ENCODE data around the gene STPG4. TPM values are rescaled to one million over a fixed set of nuclear protein-coding genes. Genes with fewer than 3 reads are reported as not detected.

STPG4 gene
- total RNA-seq, 4 donors from 2014 or later = 1.4 to 4.1 TPM; not detected in 2

- H3K4me3 ChIP-seq (ENCODE audit: low read depth, poor library complexity, severe bottlenecking) = no peak overlapping the region
- DNase-seq (ENCODE audit: low spot score in 2 of 2) = no peak
- intact Hi-C loops (cut with DNase I; ENCODE audit: low total_unique reads) = no loop called here
- WGBS, 2 donors = 87 to 96% methylated on average over 7 of the region's 7 CpGs
- TF ChIP-seq POLR2A (IDR thresholded peaks at IDR 0.05) = no peak
- TF ChIP-seq, protein P1, sequence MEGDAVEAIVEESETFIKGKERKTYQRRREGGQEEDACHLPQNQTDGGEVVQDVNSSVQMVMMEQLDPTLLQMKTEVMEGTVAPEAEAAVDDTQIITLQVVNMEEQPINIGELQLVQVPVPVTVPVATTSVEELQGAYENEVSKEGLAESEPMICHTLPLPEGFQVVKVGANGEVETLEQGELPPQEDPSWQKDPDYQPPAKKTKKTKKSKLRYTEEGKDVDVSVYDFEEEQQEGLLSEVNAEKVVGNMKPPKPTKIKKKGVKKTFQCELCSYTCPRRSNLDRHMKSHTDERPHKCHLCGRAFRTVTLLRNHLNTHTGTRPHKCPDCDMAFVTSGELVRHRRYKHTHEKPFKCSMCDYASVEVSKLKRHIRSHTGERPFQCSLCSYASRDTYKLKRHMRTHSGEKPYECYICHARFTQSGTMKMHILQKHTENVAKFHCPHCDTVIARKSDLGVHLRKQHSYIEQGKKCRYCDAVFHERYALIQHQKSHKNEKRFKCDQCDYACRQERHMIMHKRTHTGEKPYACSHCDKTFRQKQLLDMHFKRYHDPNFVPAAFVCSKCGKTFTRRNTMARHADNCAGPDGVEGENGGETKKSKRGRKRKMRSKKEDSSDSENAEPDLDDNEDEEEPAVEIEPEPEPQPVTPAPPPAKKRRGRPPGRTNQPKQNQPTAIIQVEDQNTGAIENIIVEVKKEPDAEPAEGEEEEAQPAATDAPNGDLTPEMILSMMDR (IDR thresholded peaks at IDR 0.05) = no peak
Observed at GRCh38 chr2:47052847-47053246, 102.3 kb downstream of the STPG4 start.

- no peak for DNase-seq (ENCODE audit: low spot score in 2 of 2)
- intact Hi-C loops (cut with DNase I; ENCODE audit: low total_unique reads) = no loop called here
- H3K4me3 ChIP-seq (ENCODE audit: low read depth, poor library complexity, severe bottlenecking) = no peak overlapping the region
- WGBS, 2 donors = 93 to 97% methylated on average over 10 to 11 of the region's 12 CpGs
- TF ChIP-seq, protein P1 (IDR thresholded peaks at IDR 0.05) = no peak
- TF ChIP-seq POLR2A (IDR thresholded peaks at IDR 0.05) = no peak
Observed at GRCh38 chr2:47051562-47051961, 103.5 kb downstream of the STPG4 start.

GRCh38 chr2:47050762-47051161, 104.3 kb downstream of the STPG4 start:
- intact Hi-C loops (cut with DNase I; ENCODE audit: low total_unique reads) = no loop called here
- no peak for DNase-seq (ENCODE audit: low spot score in 2 of 2)
- no peak overlapping the region for H3K4me3 ChIP-seq (ENCODE audit: low read depth, poor library complexity, severe bottlenecking)
- WGBS, 2 donors = 89 to 95% methylated on average over 4 of the region's 4 CpGs
- TF ChIP-seq, protein P1 (IDR thresholded peaks at IDR 0.05) = no peak
- no peak for TF ChIP-seq POLR2A (IDR thresholded peaks at IDR 0.05)

DNA sequence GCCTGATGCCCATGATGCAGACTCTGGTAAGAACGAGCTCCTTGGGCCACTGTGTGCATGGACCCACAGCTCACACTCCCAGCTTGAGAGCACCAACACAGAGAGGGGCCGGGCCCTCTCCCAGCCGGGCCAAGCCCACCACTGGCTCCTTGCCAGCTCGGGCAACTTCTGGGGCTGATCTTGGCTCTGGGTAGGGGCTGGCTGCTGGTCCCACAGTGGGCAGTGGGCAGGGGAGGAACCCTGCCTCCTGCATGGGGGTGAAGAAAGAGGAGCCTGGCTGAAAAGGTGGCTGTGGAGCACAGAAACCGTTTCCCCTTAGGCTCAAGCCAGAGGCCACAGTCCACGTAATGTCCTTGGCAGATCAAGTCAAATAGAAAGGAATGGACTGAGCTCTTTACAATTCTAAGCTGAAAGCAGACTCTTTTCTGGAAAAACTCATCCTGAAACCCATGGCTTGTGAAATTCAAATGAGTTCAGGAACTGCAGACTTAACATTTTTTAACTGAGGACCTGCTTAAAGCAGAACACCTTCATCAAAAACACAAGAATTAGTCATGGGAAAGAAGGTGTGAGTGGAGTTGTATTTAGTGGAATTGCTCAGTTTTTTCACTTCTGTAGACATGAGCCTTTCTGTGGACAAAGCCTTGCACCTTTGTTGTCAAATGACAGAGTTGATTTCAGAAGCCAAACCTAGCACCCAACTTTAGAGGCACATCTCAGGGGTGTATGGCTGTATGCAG, 104.9 kb downstream of the STPG4 start:
- intact Hi-C loops (cut with DNase I; ENCODE audit: low total_unique reads) = no loop called here
- DNase-seq (ENCODE audit: low spot score in 2 of 2) = no peak

GRCh38 chr2:47049502-47049901, 105.6 kb downstream of the STPG4 start:
- intact Hi-C loops (cut with DNase I; ENCODE audit: low total_unique reads) = no loop called here
- TF ChIP-seq, protein P1 (IDR thresholded peaks at IDR 0.05) = no peak
- TF ChIP-seq POLR2A (IDR thresholded peaks at IDR 0.05) = no peak
- DNase-seq (ENCODE audit: low spot score in 2 of 2) = no peak
- 59 to 87% methylated on average over 3 of the region's 3 CpGs for WGBS, 2 donors
- H3K4me3 ChIP-seq (ENCODE audit: low read depth, poor library complexity, severe bottlenecking) = no peak overlapping the region

More for the DNA sequence above, 104.9 kb downstream of the STPG4 start:
- WGBS, 2 donors = 82 to 92% methylated on average over 6 of the region's 6 CpGs
- H3K4me3 ChIP-seq (ENCODE audit: low read depth, poor library complexity, severe bottlenecking) = no peak overlapping the region
- TF ChIP-seq, protein P1 (IDR thresholded peaks at IDR 0.05) = no peak
- no peak for TF ChIP-seq POLR2A (IDR thresholded peaks at IDR 0.05)

All from lower leg skin (tissue), 4 donors.